Measurements from ENCODE around the gene MAN1C1. TPM values are rescaled to one million over a fixed set of nuclear protein-coding genes. Genes with fewer than 3 reads are reported as not detected.

MAN1C1 gene
- total and polyA plus RNA-seq, 9 of the 15 experiments (the other 6 are each of a cell fraction or from before 2014, with no cell fraction given), result 0.04 to 0.44 (median 0.10) TPM; not detected in 3

GRCh38 chr1:25608488-25609178 lies 8.0 kb upstream of the MAN1C1 start (continued):
- TF ChIP-seq ZNF639 (CRISPR knock-in tag; conservative IDR thresholded peaks at IDR 0.05 in 1 of 2, IDR thresholded peaks at IDR 0.05 in 1 of 2) (0 out of 4 replicates have a peak, but pooled peaks of 1 of the 2 experiments have one; percentile 25), NUFIP1 (IDR thresholded peaks at IDR 0.05; ENCODE audit: partially characterized antibody) (no peak), NR0B1 (IDR thresholded peaks at IDR 0.05; ENCODE audit: partially characterized antibody) (no peak), XRCC5 (IDR thresholded peaks at IDR 0.05; ENCODE audit: low read depth, low read length) (no peak), KAT8 (IDR thresholded peaks at IDR 0.05; ENCODE audit: low read depth) (no peak), DDX20 (tag; IDR thresholded peaks at IDR 0.05; ENCODE audit: low read depth) (no peak), RAD51 (IDR thresholded peaks at IDR 0.05; ENCODE audit: borderline replicate concordance, low read depth) (peak; percentile 79; the same call in 1 of the 2 replicates), TEAD4 (IDR thresholded peaks at IDR 0.05; ENCODE audit: low read length) (peak; percentile 6; the same call in 1 of the 2 replicates), TEAD4 (CRISPR knock-in tag; IDR thresholded peaks at IDR 0.05; ENCODE audit: borderline replicate concordance) (no peak), FOSL1 (tag; conservative IDR thresholded peaks at IDR 0.05) (no peak), ESRRB (CRISPR knock-in tag; IDR thresholded peaks at IDR 0.05; ENCODE audit: borderline replicate concordance) (no peak), NR4A1 (CRISPR knock-in tag; IDR thresholded peaks at IDR 0.05) (no peak), NR4A1 (tag; IDR thresholded peaks at IDR 0.05) (no peak), ILK (tag; IDR thresholded peaks at IDR 0.05; ENCODE audit: borderline replicate concordance, low read depth) (no peak), TSC22D4 (tag; IDR thresholded peaks at IDR 0.05) (no peak), KDM4B (IDR thresholded peaks at IDR 0.05; ENCODE audit: borderline replicate concordance in 2 of 2, low read depth in 1 of 2) (no peak), PBX2 (CRISPR knock-in tag; IDR thresholded peaks at IDR 0.05; ENCODE audit: low read depth) (no peak), PBX2 (tag; conservative IDR thresholded peaks at IDR 0.05; ENCODE audit: low read depth) (peak; percentile 60), ZNF3 (CRISPR knock-in tag; IDR thresholded peaks at IDR 0.05) (no peak), SMARCA5 (IDR thresholded peaks at IDR 0.05) (no peak), ZNF444 (CRISPR knock-in tag; IDR thresholded peaks at IDR 0.05) (no peak), MLLT1 (IDR thresholded peaks at IDR 0.05) (no peak)
